Hepatocyte (in vitro differentiated cells): Measurements from ENCODE around the gene PWWP2B.

Experiments
- CTCF ChIP-seq: fragments of 200-600 bp; sonication (generic); IDR thresholded peaks from 2 replicates; pipeline ENCODE4 v1.5.1; 2016; ENCODE audit warnings: antibody characterized with exemption, mild to moderate bottlenecking; ENCODE audit not compliant: poor library complexity
- EZH2 ChIP-seq: fragments of 200-600 bp; sonication (generic); IDR thresholded peaks from 2 replicates; pipeline ENCODE4 v1.6.1; 2016; ENCODE audit warnings: antibody characterized with exemption, mild to moderate bottlenecking, borderline replicate concordance

- TF ChIP-seq CTCF (no peak), EZH2 (no peak)
Observed at GRCh38 chr10:132347931-132348267, 49.1 kb upstream of the PWWP2B start.
